Coronary artery (tissue), 2 donors: ENCODE measurements around the gene ALDH6A1.

Experiments
- DNase-seq: peaks from one replicate; pipeline ENCODE4 v3.0.0-alpha.2; 2017; ENCODE audit warnings: low spot score
- H3K27ac ChIP-seq, 2 donors: fragments of 200-600 bp; sonication (generic); one replicate each; pipeline ENCODE4 v1.5.1; 2016 to 2019
- H3K4me3 ChIP-seq: fragments of 200-600 bp; sonication (generic); 2 replicates; pipeline ENCODE4 v1.5.1; 2016; ENCODE audit warnings: mild to moderate bottlenecking, moderate library complexity
- TF ChIP-seq, protein P1 (sequence below): fragments of 200-600 bp; sonication (generic); IDR thresholded peaks from one replicate; pipeline ENCODE4 v1.5.1; 2019; ENCODE audit warnings: antibody characterized with exemption

The ALDH6A1 gene

DNA sequence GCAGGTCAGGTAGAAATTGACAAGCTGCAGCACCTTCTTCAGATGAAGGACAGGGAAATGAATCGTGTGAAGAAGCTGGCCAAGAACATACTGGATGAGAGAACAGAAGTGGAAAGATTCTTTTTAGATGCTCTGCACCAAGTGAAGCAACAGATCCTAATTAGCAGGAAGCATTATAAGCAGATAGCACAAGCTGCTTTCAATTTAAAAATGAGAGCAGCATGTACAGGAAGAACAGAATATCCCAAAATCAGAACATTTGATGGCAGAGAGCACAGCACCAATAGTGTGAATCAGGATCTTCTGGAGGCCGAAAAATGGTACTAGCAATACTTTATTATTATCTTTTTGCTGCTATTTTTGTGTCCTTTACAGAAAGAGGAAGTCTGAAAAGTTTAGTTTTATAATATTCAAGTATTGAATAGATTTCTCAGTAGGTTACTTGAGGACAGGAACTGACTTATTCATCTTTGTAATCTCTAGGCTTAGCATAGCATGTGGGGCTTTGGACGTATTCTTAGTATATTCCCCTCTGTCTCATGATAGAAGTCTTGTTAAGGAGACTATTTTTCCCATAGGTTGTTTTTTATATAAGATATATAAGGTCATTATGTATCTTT is 34.3 kb downstream of the ALDH6A1 start:
- H3K4me3 ChIP-seq = no peak overlapping the region
- TF ChIP-seq, protein P1, sequence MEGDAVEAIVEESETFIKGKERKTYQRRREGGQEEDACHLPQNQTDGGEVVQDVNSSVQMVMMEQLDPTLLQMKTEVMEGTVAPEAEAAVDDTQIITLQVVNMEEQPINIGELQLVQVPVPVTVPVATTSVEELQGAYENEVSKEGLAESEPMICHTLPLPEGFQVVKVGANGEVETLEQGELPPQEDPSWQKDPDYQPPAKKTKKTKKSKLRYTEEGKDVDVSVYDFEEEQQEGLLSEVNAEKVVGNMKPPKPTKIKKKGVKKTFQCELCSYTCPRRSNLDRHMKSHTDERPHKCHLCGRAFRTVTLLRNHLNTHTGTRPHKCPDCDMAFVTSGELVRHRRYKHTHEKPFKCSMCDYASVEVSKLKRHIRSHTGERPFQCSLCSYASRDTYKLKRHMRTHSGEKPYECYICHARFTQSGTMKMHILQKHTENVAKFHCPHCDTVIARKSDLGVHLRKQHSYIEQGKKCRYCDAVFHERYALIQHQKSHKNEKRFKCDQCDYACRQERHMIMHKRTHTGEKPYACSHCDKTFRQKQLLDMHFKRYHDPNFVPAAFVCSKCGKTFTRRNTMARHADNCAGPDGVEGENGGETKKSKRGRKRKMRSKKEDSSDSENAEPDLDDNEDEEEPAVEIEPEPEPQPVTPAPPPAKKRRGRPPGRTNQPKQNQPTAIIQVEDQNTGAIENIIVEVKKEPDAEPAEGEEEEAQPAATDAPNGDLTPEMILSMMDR = no peak
- DNase-seq = no peak
- H3K27ac ChIP-seq = no peak overlapping the region

DNA sequence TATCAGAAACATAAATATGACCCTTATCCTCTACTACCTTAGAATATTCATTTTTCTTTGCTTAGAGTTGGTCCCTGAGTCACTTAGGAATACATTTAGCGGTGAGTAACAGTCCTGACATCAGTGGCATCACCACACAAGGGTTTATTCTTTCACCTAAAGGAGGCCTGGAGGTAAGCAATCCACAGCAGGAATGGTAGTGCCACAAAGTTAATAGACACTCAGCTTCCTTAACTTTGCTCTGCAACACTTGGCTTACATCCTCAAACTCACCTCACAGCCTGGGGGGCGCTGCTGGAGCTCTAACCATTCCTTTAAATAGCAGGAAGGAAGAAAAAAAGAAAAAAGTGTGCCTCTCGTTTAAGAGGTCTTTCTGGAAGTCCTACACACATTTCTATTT is 36.0 kb downstream of the ALDH6A1 start:
- TF ChIP-seq, protein P1 = no peak
- no peak for DNase-seq
- Histone ChIP-seq H3K27ac (no peak overlapping the region), H3K4me3 (no peak overlapping the region)

DNA sequence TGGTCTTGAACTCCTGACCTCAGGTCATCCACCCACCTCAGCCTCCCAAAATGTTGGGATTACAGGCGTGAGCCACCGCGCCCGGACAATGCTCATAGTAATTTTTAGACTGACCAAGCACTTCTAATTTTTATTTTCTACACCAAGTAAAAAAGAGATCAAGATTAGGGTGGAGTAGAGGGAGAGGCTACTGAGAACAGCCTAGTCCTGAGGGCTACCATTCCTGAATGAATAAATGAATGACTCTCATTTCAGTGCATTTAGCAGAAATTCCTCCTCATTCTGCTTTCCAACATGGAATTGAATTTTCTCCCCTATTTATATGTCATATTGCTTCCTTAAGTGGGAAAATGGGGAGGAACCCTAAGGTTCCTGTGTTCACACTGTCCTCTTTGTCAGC is 38.7 kb downstream of the ALDH6A1 start:
- DNase-seq = no peak
- TF ChIP-seq, protein P1 = no peak
- no peak overlapping the region for H3K27ac ChIP-seq
- H3K4me3 ChIP-seq = no peak overlapping the region

DNA sequence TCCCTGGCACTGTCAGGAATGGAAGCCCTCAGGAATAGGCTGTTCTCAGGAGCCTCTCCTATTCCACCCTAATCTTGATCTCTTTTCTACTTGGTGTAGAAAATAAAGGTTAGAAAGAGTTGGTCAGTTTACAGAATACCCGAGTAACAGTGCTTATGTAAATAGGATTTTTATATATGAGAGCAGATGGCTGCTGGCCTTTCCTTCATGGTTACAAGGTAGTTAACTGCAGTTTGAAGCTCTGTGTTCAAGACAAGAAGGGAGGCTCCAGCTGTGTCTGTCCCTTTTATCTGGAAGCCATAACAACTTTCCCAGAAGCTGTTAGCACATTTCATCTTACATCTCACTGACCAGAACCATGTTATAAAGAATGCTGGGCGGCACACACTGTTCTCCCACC is 42.0 kb downstream of the ALDH6A1 start:
- DNase-seq = no peak
- Histone ChIP-seq H3K4me3 (no peak overlapping the region), H3K27ac (no peak overlapping the region)
- TF ChIP-seq, protein P1 = no peak

DNA sequence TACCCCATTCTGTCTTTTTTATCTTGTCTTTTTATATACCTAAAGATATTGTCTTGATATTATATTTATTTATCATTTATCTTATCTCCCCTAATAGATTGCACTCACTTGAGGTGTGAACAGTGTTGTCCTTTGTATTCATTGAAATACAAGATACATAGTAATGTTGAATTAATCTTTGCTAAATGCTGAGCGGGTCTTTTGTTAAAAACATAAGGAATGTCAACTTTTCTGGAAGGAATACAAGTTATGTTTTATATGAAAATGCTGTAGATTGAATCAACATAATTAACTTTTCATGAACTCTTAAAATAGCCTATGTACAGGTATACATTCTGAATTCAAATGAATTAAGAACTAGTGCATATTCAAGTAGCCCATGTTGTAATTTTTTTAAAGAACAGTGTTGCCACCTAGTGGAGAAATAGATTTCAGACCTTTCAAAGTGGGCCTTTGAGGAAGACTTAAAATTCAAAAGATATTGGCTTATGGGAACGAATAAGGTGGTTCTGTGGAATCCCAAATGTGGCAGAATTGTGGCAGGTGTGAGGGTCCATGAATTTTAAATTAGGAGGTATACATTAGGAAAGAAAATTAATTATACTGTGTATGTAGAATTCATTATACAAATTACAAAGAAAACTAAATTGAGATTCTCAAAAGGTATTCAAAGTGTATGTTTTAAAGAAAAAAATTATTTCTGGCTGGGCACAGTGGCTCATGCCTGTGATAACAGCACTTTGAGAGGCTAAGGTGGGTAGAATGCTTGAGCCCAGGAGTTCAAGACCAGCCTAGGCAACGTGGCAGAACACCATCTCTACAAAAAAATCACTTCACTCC is 46.0 kb downstream of the ALDH6A1 start:
- Histone ChIP-seq H3K4me3 (no peak overlapping the region), H3K27ac (no peak overlapping the region)
- TF ChIP-seq, protein P1 = peak; percentile 38
- DNase-seq = no peak

DNA sequence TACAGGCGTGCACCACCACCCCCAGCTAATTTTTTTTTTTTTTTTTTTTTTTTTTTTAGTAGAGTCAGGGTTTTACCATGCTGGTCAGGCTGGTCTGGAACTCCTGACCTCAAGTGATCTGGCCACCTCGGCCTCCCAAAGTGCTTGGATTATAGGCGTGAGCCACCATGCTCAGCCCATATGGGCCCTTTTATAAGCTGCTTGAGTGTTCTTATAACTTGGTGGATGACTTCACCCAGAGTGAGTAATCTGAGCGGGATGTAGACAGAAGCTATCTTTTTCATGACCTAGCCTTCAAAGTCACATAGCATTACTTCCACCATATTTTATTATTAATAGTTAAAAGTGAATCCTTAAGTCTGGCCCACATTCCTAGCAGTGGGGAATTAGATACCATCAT is 48.7 kb downstream of the ALDH6A1 start:
- H3K27ac ChIP-seq = no peak overlapping the region
- TF ChIP-seq, protein P1 = no peak
- DNase-seq = no peak
- H3K4me3 ChIP-seq = no peak overlapping the region

DNA sequence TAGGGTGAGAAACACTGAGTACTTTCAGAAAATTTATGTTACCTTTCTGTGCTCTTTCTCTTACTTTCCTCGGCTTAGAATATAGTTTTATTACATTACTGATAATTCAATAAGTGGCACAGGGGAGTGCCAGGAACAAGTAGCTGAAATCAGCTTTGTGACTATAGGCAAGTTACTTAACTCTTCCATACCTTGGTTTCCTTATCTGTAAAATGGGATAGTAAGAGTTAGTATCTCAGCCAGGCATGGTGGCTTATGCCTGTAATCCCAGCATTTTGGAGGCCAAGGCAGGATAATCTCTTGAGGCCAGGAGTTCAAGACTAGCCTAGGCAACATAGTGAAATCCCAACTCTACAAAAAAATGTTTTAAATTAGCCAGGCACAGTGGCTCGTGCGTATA is 49.7 kb downstream of the ALDH6A1 start:
- no peak overlapping the region for H3K27ac ChIP-seq
- no peak for DNase-seq
- TF ChIP-seq, protein P1 = no peak
- no peak overlapping the region for H3K4me3 ChIP-seq
